Gastrocnemius medialis (tissue), 4 donors: ENCODE results near the gene CEP295NL. TPM values are rescaled to one million over a fixed set of nuclear protein-coding genes. Genes with fewer than 3 reads are reported as not detected.
"Not testable (repeated sequence)": the region's sequence is repeated elsewhere in the genome, so short reads cannot be mapped to it uniquely, and the experiment has no call there.

ENCODE experiments used
- ATAC-seq, 2 donors: fragments of 150-250 bp; one replicate each; pipeline ENCODE4 v1.9.1; 2016
- DNase-seq, 2 donors: peaks; one replicate each; pipeline ENCODE4 v3.0.0-alpha.2; 2019
- H3K27ac ChIP-seq, 4 donors: fragments of 200-600 bp; sonication (generic); 1 replicate in 1 of 4; 2 replicates in 3 of 4; pipeline ENCODE4 v1.5.1; 2016 to 2018; ENCODE audit warnings: mild to moderate bottlenecking in 2 of 4, moderate library complexity in 1 of 4
- H3K27me3 ChIP-seq, 3 donors: fragments of 200-600 bp; sonication (generic) in 2 of 3; 1 replicate in 1 of 3; 2 replicates in 2 of 3; pipeline versions ENCODE4 v1.5.1 to v1.6.0; 2016 to 2019; ENCODE audit warnings: mild to moderate bottlenecking in 1 of 3, moderate library complexity in 1 of 3
- H3K36me3 ChIP-seq, 2 donors: fragments of 200-600 bp; sonication (generic) in 1 of 2; one replicate each; pipeline ENCODE4 v1.5.1; 2017 to 2018
- H3K4me1 ChIP-seq, 2 donors: fragments of 200-600 bp; sonication (generic) in 1 of 2; one replicate each; pipeline ENCODE4 v1.5.1; 2016 to 2017; ENCODE audit warnings: mild to moderate bottlenecking in 2 of 2
- H3K4me3 ChIP-seq, 4 donors: fragments of 200-600 bp; sonication (generic) in 3 of 4; 1 replicate in 1 of 4; 2 replicates in 3 of 4; pipeline ENCODE4 v1.5.1; 2016 to 2019; ENCODE audit warnings: mild to moderate bottlenecking in 2 of 4
- H3K9me3 ChIP-seq, 3 donors: fragments of 200-600 bp; sonication (generic) in 2 of 3; 1 replicate in 1 of 3; 2 replicates in 2 of 3; pipeline ENCODE4 v1.5.1; 2016 to 2019
- POLR2A ChIP-seq, 2 donors: fragments of 450-650 bp; IDR thresholded peaks; one replicate each; pipeline ENCODE4 v1.6.1; 2017; ENCODE audit warnings: antibody characterized with exemption in 2 of 2, mild to moderate bottlenecking in 2 of 2, moderate library complexity in 2 of 2
- in situ Hi-C, 4 donors: fragments of 200-750 bp; cut with MboI; loops; one replicate each; pipeline versions ENCODE4 v1.15.0 to v1.8.0; 2017; ENCODE audit warnings: low sequenced_read_pairs in 4 of 4
- intact Hi-C: fragments of 100-400 bp; cut with DNase I; formaldehyde crosslinking; loops from one replicate; pipeline ENCODE4 v1.15.1; 2023; ENCODE audit warnings: low total_unique reads
- total RNA-seq, 4 donors: library from RNA; depleted of rRNA; stranded (reverse); fragments of >200 nt; gene quantifications; one replicate each; pipeline versions ENCODE4 v1.1.0 to v1.2.3, GENCODE V29; 2016
- TF ChIP-seq, protein P1 (sequence below), 5 experiments: fragments of 450-650 bp in 3 of 5; fragments of 200-600 bp in 2 of 5; sonication (generic) in 2 of 5; IDR thresholded peaks in 4 of 5; conservative IDR thresholded peaks in 1 of 5; 1 replicate in 4 of 5; 2 replicates in 1 of 5; pipeline ENCODE4 v1.5.1; 2016 to 2019; ENCODE audit warnings: antibody characterized with exemption in 5 of 5, mild to moderate bottlenecking in 3 of 5, moderate library complexity in 3 of 5

Gene CEP295NL
- total RNA-seq, 4 donors from 2014 or later: 0.16 TPM; not detected in 3

DNA sequence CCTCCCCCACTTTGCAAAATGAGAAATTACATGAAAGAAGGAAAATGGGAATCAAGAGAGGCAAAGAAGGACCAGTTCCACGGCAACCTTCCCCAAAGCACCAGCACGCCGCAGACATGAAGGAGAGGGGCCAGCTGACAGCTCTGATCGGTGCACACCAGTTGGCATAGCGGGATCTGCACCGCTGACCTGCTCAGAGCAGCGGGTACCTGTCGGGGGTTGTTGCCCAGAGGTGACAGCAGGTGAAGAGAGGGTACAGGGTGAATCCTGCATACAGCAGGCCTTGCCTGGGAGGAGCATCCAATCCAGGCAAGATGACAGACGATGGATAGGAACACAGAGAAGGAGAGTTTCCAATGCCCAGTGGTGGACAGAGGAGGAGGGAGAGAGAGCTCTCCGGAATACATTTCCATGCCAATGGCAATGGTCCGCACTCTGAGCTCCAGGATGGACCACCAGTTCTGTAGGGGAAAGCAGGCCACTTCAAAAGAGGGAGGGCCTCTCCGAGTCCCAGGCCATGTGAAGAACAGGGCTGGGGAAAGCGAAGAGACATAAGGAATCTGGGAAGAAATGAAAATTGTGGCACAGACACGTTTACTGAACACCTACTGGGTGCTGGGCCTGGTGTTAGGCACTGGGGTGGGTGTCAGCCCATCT is 24.0 kb downstream of the CEP295NL start:
- in situ Hi-C loops: no loop called here
- Histone ChIP-seq H3K36me3 (no peaks in the 10 kb centered on the region), H3K9me3 (no peaks in the 10 kb centered on the region), H3K4me1 (peaks cover 40 to 47% of the 10 kb centered on the region in 2 donors), H3K27me3 (no peaks in the 10 kb centered on the region), H3K4me3 (peak overlapping the region in 3 of 4 donors; percentile 6 to 24 (median 22)), H3K27ac (peak overlapping the region; percentile 76 to 85 (median 80))
- intact Hi-C loops: no loop called here
- no peak for TF ChIP-seq POLR2A (IDR thresholded peaks at IDR 0.05)
- TF ChIP-seq, protein P1, sequence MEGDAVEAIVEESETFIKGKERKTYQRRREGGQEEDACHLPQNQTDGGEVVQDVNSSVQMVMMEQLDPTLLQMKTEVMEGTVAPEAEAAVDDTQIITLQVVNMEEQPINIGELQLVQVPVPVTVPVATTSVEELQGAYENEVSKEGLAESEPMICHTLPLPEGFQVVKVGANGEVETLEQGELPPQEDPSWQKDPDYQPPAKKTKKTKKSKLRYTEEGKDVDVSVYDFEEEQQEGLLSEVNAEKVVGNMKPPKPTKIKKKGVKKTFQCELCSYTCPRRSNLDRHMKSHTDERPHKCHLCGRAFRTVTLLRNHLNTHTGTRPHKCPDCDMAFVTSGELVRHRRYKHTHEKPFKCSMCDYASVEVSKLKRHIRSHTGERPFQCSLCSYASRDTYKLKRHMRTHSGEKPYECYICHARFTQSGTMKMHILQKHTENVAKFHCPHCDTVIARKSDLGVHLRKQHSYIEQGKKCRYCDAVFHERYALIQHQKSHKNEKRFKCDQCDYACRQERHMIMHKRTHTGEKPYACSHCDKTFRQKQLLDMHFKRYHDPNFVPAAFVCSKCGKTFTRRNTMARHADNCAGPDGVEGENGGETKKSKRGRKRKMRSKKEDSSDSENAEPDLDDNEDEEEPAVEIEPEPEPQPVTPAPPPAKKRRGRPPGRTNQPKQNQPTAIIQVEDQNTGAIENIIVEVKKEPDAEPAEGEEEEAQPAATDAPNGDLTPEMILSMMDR (IDR thresholded peaks at IDR 0.05 in 4 of 5, conservative IDR thresholded peaks at IDR 0.05 in 1 of 5): no peak
- DNase-seq: no peak
- no peak for ATAC-seq

- no peaks in the 10 kb centered on the region for H3K9me3 ChIP-seq
- peaks cover 40 to 52% of the 10 kb centered on the region in 2 donors for H3K4me1 ChIP-seq
- DNase-seq (no peak), ATAC-seq (no peak)
- peak overlapping the region in 2 of 4 donors; percentile 80 to 85 for H3K27ac ChIP-seq
- H3K4me3 ChIP-seq: no peak overlapping the region
- no peaks in the 10 kb centered on the region for H3K36me3 ChIP-seq
- TF ChIP-seq, protein P1 (IDR thresholded peaks at IDR 0.05 in 4 of 5, conservative IDR thresholded peaks at IDR 0.05 in 1 of 5): no peak
- no peak for TF ChIP-seq POLR2A (IDR thresholded peaks at IDR 0.05)
- no peaks in the 10 kb centered on the region for H3K27me3 ChIP-seq
- in situ Hi-C loops: no loop called here
- intact Hi-C loops: no loop called here
These were observed 24.7 kb downstream of the CEP295NL start for GRCh38 chr17:78878261-78878660.

GRCh38 chr17:78876954-78877517 is 26.0 kb downstream of the CEP295NL start:
- ATAC-seq, intact Hi-C loops, H3K9me3 ChIP-seq, in situ Hi-C loops, H3K4me3 ChIP-seq, DNase-seq, H3K27ac ChIP-seq, H3K36me3 ChIP-seq, H3K27me3 ChIP-seq: not testable (repeated sequence)
- H3K4me1 ChIP-seq: peaks cover 31 to 45% of the 10 kb centered on the region in 2 donors

DNA sequence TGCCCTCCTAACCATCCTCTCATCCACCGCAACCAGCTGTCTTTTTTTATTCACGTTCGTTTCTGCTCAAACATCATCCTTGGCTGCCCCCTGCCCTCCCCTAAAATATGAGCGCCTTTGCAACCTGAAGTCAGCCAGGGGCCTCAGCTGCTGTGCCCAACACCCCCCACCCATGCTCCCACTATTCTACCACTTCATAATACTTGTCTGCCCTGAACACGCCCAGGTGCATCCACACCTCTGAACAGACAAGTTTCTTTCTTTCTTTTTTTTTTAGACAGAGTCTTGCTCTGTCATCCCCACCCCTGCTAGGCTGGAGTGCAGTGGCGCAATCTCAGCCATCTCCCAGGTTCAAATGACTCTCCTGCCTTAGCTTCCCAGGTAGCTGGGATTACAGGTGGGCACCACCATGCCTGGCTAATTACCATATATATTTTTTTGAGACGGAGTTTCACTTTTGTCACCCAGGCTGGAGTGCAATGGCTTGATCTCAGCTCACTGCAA is 26.9 kb downstream of the CEP295NL start:
- ATAC-seq: no peak
- no peaks in the 10 kb centered on the region for H3K36me3 ChIP-seq
- DNase-seq: no peak
- peak overlapping the region in 2 of 4 donors; percentile 16 to 62 for H3K27ac ChIP-seq
- TF ChIP-seq, protein P1 (IDR thresholded peaks at IDR 0.05 in 4 of 5, conservative IDR thresholded peaks at IDR 0.05 in 1 of 5): no peak
- no peak for TF ChIP-seq POLR2A (IDR thresholded peaks at IDR 0.05)
- in situ Hi-C loops: no loop called here
- H3K4me1 ChIP-seq: peaks cover 31 to 45% of the 10 kb centered on the region in 2 donors
- no peak overlapping the region for H3K4me3 ChIP-seq
- no peaks in the 10 kb centered on the region for H3K9me3 ChIP-seq
- intact Hi-C loops: no loop called here
- H3K27me3 ChIP-seq: no peaks in the 10 kb centered on the region

GRCh38 chr17:78875363-78876093 is 27.5 kb downstream of the CEP295NL start:
- ATAC-seq (no peak), DNase-seq (no peak)
- peak overlapping the region; percentile 6 to 62 (median 18) for H3K27ac ChIP-seq

More at GRCh38 chr17:78875363-78876093, 27.5 kb downstream of the CEP295NL start:
- Histone ChIP-seq H3K27me3 (no peaks in the 10 kb centered on the region), H3K4me3 (no peak overlapping the region), H3K4me1 (peaks cover 31 to 45% of the 10 kb centered on the region in 2 donors), H3K9me3 (no peaks in the 10 kb centered on the region), H3K36me3 (no peaks in the 10 kb centered on the region)
- TF ChIP-seq POLR2A (IDR thresholded peaks at IDR 0.05): no peak
- in situ Hi-C loops: no loop called here
- intact Hi-C loops: no loop called here
